ENCODE results near the gene DOC2A.
A peak's percentile ranks its signal among the peaks of the same experiment; 100 is the strongest.

Gene DOC2A

GRCh38 chr16:30006095-30006473, 4.7 kb downstream of the DOC2A start:
- H2AFZ ChIP-seq (ENCODE audit: low read depth, low read length), result no peak overlapping the region
- H3K4me3 ChIP-seq (ENCODE audit: low read length), result no peak overlapping the region
- no peaks in the 10 kb centered on the region for H3K9me3 ChIP-seq (ENCODE audit: low read length)
- H3K4me1 ChIP-seq (ENCODE audit: insufficient read depth, low read length), result peaks cover 10% of the 10 kb centered on the region
- H3K27me3 ChIP-seq (ENCODE audit: insufficient read depth, low read length), result no peaks in the 10 kb centered on the region
- H3K36me3 ChIP-seq (ENCODE audit: insufficient read depth, low read length), result peaks cover 3% of the 10 kb centered on the region

DNA sequence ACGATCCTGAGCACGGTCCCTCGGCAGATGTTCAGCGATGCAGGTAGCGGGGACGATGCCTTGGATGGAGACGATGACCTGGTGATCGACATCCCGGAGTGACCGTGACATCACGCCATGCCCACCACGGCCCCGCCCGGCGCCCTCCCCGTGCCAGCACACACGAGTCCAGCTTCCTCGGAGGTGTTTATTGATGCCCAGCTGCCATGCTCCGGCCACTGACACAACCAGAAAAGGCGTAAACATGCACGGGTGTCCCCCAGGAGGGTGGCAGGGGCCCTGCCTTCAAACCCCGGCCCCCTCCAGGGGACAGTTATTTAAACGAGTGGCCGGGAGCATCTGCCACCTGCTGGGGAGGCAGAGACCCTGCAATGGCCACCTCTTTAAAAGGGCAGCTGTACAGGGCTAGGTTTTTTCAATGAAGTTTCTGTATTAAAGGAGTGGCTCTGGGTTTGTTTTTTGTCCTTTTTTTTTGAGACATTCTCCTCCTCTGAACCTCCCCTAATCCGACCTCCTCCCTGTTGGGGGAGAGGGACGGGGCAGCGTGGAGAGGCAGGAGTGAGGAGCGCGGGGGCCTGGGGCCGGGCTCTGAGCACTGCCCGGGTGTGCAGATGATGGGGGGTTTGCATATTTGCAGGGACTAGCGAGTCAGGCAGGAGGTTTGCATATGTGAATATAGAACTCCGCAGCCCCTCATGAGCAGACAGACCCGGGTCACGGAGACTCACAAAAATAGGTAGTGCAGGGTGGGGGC, 5.3 kb downstream of the DOC2A start:
- no peaks in the 10 kb centered on the region for H3K27me3 ChIP-seq (ENCODE audit: insufficient read depth, low read length)
- peaks cover 7% of the 10 kb centered on the region for H3K4me1 ChIP-seq (ENCODE audit: insufficient read depth, low read length)
- no peaks in the 10 kb centered on the region for H3K9me3 ChIP-seq (ENCODE audit: low read length)
- H3K4me3 ChIP-seq (ENCODE audit: low read length), result no peak overlapping the region
- no peak overlapping the region for H2AFZ ChIP-seq (ENCODE audit: low read depth, low read length)
- peaks cover 3% of the 10 kb centered on the region for H3K36me3 ChIP-seq (ENCODE audit: insufficient read depth, low read length)

DNA sequence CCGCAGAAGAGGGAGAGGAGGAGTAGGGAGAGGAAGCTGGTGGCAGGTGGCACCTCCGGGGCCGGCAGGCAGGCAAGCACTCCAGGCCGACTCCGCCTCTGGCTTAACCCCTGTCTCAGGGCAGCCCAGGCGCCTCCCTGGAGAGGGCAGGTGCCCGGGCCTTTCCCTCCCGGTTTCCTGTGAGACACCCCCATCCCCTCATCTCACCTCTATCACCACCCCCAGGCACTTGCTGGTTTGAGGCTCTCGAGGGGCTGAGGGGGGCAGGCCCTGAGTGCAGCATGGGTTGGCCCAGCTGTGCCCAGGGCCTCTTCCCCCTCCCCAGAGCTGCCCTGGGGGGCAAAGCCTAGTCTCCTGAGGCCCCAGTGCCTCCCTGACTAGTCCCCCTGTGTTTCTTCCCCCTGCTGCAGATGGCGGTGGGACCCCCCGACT, 6.0 kb downstream of the DOC2A start:
- Histone ChIP-seq H3K36me3 (ENCODE audit: insufficient read depth, low read length) (peaks cover 3% of the 10 kb centered on the region), H3K9me3 (ENCODE audit: low read length) (no peaks in the 10 kb centered on the region), H3K27me3 (ENCODE audit: insufficient read depth, low read length) (no peaks in the 10 kb centered on the region), H2AFZ (ENCODE audit: low read depth, low read length) (no peak overlapping the region), H3K4me1 (ENCODE audit: insufficient read depth, low read length) (peaks cover under 1% of the 10 kb centered on the region), H3K4me3 (ENCODE audit: low read length) (no peak overlapping the region)

DNA sequence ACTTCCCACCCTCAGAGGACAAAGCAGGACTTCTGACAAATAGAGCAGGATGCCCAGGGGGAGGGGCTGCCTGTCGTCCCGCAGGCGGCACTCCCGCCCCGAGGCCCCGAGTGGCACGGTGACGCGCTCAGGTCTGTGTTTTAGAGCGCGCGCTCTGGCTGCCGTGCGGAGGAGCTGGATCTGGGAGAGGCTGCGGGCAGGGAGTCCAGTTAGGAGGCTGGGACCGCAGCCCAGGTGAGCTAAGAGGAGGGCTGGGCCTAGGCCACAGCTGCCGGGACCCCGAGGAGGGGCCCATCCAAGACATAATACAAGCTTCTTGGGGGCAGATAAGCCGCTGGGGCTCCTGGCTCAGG, 6.4 kb downstream of the DOC2A start:
- H3K4me3 ChIP-seq (ENCODE audit: low read length), result no peak overlapping the region

GRCh38 chr16:30003670-30004423, 7.0 kb downstream of the DOC2A start:
- Histone ChIP-seq H3K36me3 (ENCODE audit: insufficient read depth, low read length) (peaks cover 3% of the 10 kb centered on the region), H3K9me3 (ENCODE audit: low read length) (no peaks in the 10 kb centered on the region), H2AFZ (ENCODE audit: low read depth, low read length) (no peak overlapping the region), H3K4me3 (ENCODE audit: low read length) (no peak overlapping the region), H3K4me1 (ENCODE audit: insufficient read depth, low read length) (no peaks in the 10 kb centered on the region), H3K27me3 (ENCODE audit: insufficient read depth, low read length) (no peaks in the 10 kb centered on the region)

More for the DNA sequence above, 6.4 kb downstream of the DOC2A start:
- Histone ChIP-seq H3K9me3 (ENCODE audit: low read length) (no peaks in the 10 kb centered on the region), H3K4me1 (ENCODE audit: insufficient read depth, low read length) (no peaks in the 10 kb centered on the region), H2AFZ (ENCODE audit: low read depth, low read length) (no peak overlapping the region), H3K27me3 (ENCODE audit: insufficient read depth, low read length) (no peaks in the 10 kb centered on the region), H3K36me3 (ENCODE audit: insufficient read depth, low read length) (peaks cover 3% of the 10 kb centered on the region)

- H3K4me3 ChIP-seq (ENCODE audit: low read length), result no peak overlapping the region
- H2AFZ ChIP-seq (ENCODE audit: low read depth, low read length), result no peak overlapping the region
- peaks cover 4% of the 10 kb centered on the region for H3K36me3 ChIP-seq (ENCODE audit: insufficient read depth, low read length)
- no peaks in the 10 kb centered on the region for H3K9me3 ChIP-seq (ENCODE audit: low read length)
- H3K4me1 ChIP-seq (ENCODE audit: insufficient read depth, low read length), result no peaks in the 10 kb centered on the region
- no peaks in the 10 kb centered on the region for H3K27me3 ChIP-seq (ENCODE audit: insufficient read depth, low read length)
Measured at GRCh38 chr16:30002614-30003346, 8.0 kb downstream of the DOC2A start.

GRCh38 chr16:30000735-30001631, 9.8 kb downstream of the DOC2A start:
- no peak overlapping the region for H2AFZ ChIP-seq (ENCODE audit: low read depth, low read length)
- H3K4me3 ChIP-seq (ENCODE audit: low read length), result no peak overlapping the region
- H3K4me1 ChIP-seq (ENCODE audit: insufficient read depth, low read length), result peaks cover 7% of the 10 kb centered on the region
- H3K36me3 ChIP-seq (ENCODE audit: insufficient read depth, low read length), result peaks cover 7% of the 10 kb centered on the region
- H3K27me3 ChIP-seq (ENCODE audit: insufficient read depth, low read length), result no peaks in the 10 kb centered on the region
- no peaks in the 10 kb centered on the region for H3K9me3 ChIP-seq (ENCODE audit: low read length)

DNA sequence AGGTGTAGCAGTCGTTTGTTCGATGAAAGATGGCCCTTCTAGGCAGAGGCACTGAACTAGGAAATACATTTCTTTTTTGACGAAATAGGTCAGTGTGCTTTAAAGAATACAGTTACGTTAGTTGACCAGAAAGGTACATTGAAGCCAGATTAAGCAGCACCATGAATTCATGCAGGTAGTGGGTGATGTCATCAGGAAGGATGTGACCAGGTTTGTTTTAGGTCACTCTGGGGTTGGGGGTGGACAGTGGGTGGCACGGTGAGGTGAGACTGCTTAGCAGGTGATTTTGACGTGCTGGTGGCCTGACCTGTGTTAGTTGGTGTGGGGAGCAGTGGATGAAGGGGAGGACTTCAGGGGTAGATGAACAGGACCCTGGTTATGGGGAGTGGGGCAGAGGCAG, 11.2 kb downstream of the DOC2A start:
- Histone ChIP-seq H2AFZ (ENCODE audit: low read depth, low read length) (no peak overlapping the region), H3K4me3 (ENCODE audit: low read length) (no peak overlapping the region), H3K4me1 (ENCODE audit: insufficient read depth, low read length) (peaks cover 13% of the 10 kb centered on the region), H3K27me3 (ENCODE audit: insufficient read depth, low read length) (no peaks in the 10 kb centered on the region), H3K36me3 (ENCODE audit: insufficient read depth, low read length) (peaks cover 7% of the 10 kb centered on the region), H3K9me3 (ENCODE audit: low read length) (no peaks in the 10 kb centered on the region)

- no peaks in the 10 kb centered on the region for H3K27me3 ChIP-seq (ENCODE audit: insufficient read depth, low read length)
- H3K4me3 ChIP-seq (ENCODE audit: low read length), result peak overlapping the region; percentile 73
- H3K36me3 ChIP-seq (ENCODE audit: insufficient read depth, low read length), result peaks cover 28% of the 10 kb centered on the region
- peak overlapping the region; percentile 78 for H2AFZ ChIP-seq (ENCODE audit: low read depth, low read length)
- no peaks in the 10 kb centered on the region for H3K9me3 ChIP-seq (ENCODE audit: low read length)
- H3K4me1 ChIP-seq (ENCODE audit: insufficient read depth, low read length), result peaks cover 21% of the 10 kb centered on the region
Measured at GRCh38 chr16:29996766-29997250, 14.0 kb downstream of the DOC2A start.

DNA sequence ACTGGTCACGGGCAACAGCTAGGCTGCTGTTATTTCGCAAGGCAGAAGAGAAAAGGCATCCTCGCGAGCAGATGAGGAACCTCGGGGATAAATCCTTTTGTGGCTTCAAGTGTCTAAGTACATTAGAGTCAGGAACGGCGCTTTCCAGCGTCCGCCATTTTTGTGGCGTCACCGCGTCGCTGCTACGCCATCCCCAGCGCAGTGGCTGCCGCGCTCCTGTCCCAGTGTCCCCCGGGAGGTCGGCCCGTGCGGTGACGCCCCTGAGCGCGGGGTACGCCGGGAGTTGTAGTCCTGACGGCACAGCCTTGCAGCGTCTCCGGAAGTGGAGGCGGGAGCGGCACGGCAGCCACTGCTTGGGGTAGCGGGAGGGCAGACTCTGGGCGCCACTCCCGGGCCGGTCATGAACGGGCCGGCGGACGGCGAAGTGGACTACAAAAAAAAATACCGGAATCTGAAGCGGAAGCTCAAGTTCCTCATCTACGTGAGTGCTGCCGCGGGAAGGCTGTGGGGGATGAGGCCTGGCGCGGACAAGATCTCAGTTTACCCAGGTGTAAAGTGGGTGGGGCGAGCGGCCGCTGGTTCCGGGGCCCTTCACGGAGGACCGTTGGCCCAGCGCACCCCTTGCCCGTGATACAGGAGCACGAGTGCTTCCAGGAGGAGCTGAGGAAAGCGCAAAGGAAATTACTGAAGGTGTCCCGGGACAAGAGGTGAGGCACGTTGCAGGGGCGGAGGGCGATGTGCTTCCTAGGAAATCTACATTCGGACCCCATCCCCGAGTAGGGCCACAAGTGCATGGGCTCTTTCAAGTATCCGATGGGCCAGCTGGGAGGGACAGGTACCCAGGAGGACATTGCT, 14.7 kb downstream of the DOC2A start, which contains the start of gene INO80E:
INO80E (plus strand) TSS at position 331 of the 855 bp plus-strand sequence; CDS start at position 401, 70 bp downstream.
- H3K27me3 ChIP-seq (ENCODE audit: insufficient read depth, low read length), result no peaks in the 10 kb centered on the region
- H3K4me3 ChIP-seq (ENCODE audit: low read length), result peak within 1 kb of the TSS; percentile 73
- H3K36me3 ChIP-seq (ENCODE audit: insufficient read depth, low read length), result peaks cover 32% of the 10 kb centered on the region

GRCh38 chr16:29995324-29995910, 15.4 kb downstream of the DOC2A start, which contains the start of gene HIRIP3:
HIRIP3 (minus strand) TSS chr16:29995617; CDS start chr16:29995605, 12 bp downstream.
- Histone ChIP-seq H2AFZ (ENCODE audit: low read depth, low read length) (peak within 1 kb of the TSS; percentile 78), H3K4me1 (ENCODE audit: insufficient read depth, low read length) (peaks cover 21% of the 10 kb centered on the region), H3K27me3 (ENCODE audit: insufficient read depth, low read length) (no peaks in the 10 kb centered on the region), H3K4me3 (ENCODE audit: low read length) (peak within 1 kb of the TSS; percentile 73), H3K9me3 (ENCODE audit: low read length) (no peaks in the 10 kb centered on the region), H3K36me3 (ENCODE audit: insufficient read depth, low read length) (peaks cover 35% of the 10 kb centered on the region)

More for the DNA sequence above, 14.7 kb downstream of the DOC2A start, which contains the start of gene INO80E:
- no peaks in the 10 kb centered on the region for H3K9me3 ChIP-seq (ENCODE audit: low read length)
- peaks cover 21% of the 10 kb centered on the region for H3K4me1 ChIP-seq (ENCODE audit: insufficient read depth, low read length)
- peak within 1 kb of the TSS; percentile 78 for H2AFZ ChIP-seq (ENCODE audit: low read depth, low read length)
